ENCODE measurements around the gene ARHGDIG.

DNA sequence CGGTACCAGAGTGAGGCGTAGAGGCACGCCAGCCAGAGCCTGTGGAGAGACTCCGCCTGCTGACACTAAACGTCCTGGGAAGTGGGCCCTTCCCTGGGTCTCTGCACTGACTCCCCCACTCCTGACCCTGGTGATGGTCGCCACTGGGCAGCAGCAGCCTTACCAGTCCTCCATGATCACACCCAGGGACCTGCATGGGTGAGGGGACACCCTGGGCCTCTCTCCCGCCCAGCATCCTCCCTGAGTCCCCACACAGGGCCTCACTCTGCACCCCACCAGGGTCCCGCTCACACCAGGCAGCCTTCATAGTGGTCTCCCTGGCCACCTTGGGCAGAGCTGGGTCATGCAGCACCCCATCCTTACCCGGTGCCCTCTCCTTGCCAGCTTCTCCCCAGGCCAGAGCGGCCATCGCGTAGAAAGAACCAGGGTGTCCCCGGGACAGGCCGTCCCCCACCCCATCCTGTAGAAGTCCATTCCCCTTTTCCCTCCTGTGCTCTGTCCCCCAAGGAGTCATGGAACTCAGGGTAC is 15.3 kb upstream of the ARHGDIG start:
- TF ChIP-seq EZH2 (optimal IDR thresholded peaks at IDR 0.05; ENCODE audit: low read depth, low read length): no peak
- TF ChIP-seq, protein P1, sequence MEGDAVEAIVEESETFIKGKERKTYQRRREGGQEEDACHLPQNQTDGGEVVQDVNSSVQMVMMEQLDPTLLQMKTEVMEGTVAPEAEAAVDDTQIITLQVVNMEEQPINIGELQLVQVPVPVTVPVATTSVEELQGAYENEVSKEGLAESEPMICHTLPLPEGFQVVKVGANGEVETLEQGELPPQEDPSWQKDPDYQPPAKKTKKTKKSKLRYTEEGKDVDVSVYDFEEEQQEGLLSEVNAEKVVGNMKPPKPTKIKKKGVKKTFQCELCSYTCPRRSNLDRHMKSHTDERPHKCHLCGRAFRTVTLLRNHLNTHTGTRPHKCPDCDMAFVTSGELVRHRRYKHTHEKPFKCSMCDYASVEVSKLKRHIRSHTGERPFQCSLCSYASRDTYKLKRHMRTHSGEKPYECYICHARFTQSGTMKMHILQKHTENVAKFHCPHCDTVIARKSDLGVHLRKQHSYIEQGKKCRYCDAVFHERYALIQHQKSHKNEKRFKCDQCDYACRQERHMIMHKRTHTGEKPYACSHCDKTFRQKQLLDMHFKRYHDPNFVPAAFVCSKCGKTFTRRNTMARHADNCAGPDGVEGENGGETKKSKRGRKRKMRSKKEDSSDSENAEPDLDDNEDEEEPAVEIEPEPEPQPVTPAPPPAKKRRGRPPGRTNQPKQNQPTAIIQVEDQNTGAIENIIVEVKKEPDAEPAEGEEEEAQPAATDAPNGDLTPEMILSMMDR (IDR thresholded peaks at IDR 0.05; ENCODE audit: low read length): no peak
- no peak for TF ChIP-seq EZH2phosphoT487 (IDR thresholded peaks at IDR 0.05; ENCODE audit: low read length)

Measured in MM.1S (cell line).